Measurements from ENCODE around the gene FKBP6.

DNA sequence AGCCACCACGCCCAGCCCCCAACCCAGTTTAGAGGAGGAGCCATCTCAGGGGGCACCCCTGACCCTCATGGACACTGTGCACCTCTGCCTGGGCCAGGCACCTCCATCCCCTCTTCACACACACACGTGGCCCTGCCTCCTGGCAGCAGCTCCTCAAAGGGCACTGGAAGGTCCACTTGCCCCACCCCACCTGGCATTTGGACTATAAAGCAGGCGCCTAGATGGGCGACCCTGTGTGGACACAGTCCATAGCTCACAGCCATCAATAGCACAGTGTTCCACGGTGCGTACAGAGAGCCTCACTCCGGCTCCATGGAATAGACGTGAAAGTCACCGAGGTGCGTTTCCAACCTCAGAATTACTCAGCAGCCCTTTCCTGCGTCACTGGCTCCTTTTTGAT is 41.0 kb downstream of the FKBP6 start:
- TF ChIP-seq, protein P1, sequence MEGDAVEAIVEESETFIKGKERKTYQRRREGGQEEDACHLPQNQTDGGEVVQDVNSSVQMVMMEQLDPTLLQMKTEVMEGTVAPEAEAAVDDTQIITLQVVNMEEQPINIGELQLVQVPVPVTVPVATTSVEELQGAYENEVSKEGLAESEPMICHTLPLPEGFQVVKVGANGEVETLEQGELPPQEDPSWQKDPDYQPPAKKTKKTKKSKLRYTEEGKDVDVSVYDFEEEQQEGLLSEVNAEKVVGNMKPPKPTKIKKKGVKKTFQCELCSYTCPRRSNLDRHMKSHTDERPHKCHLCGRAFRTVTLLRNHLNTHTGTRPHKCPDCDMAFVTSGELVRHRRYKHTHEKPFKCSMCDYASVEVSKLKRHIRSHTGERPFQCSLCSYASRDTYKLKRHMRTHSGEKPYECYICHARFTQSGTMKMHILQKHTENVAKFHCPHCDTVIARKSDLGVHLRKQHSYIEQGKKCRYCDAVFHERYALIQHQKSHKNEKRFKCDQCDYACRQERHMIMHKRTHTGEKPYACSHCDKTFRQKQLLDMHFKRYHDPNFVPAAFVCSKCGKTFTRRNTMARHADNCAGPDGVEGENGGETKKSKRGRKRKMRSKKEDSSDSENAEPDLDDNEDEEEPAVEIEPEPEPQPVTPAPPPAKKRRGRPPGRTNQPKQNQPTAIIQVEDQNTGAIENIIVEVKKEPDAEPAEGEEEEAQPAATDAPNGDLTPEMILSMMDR (IDR thresholded peaks at IDR 0.05) = no peak
- TF ChIP-seq POLR2A (IDR thresholded peaks at IDR 0.05) = no peak
